Measurements from ENCODE around the gene CREBZF. TPM values are rescaled to one million over a fixed set of nuclear protein-coding genes. Genes with fewer than 3 reads are reported as not detected.

Gene CREBZF
- total RNA-seq, 2 donors from 2014 or later, result 35.4 to 44.6 TPM

GRCh38 chr11:85704967-85705366, 40.0 kb upstream of the CREBZF start:
- TF ChIP-seq CTCF (IDR thresholded peaks at IDR 0.05), result no peak
- DNase-seq, result no peak
- intact Hi-C loops (cut with DNase I), result no loop called here
- H3K9ac ChIP-seq (ENCODE audit: low read depth in 2 of 2, low read length in 2 of 2), result no peak overlapping the region
- H3K4me1 ChIP-seq, result no peaks in the 10 kb centered on the region
- H3K27me3 ChIP-seq, result no peaks in the 10 kb centered on the region
- H3K27ac ChIP-seq, result no peak overlapping the region
- no peak overlapping the region for H3K4me3 ChIP-seq
- H3K36me3 ChIP-seq, result no peaks in the 10 kb centered on the region
- no peaks in the 10 kb centered on the region for H3K9me3 ChIP-seq

GRCh38 chr11:85699957-85700741, 35.2 kb upstream of the CREBZF start:
- Histone ChIP-seq H3K36me3 (no peaks in the 10 kb centered on the region), H3K9ac (ENCODE audit: low read depth in 2 of 2, low read length in 2 of 2) (no peak overlapping the region), H3K4me1 (no peaks in the 10 kb centered on the region), H3K27ac (no peak overlapping the region), H3K4me3 (no peak overlapping the region), H3K27me3 (no peaks in the 10 kb centered on the region), H3K9me3 (no peaks in the 10 kb centered on the region)
- DNase-seq, result no peak
- intact Hi-C loops (cut with DNase I), result loop anchor here (10.0 kb wide), 1 partner anchor 155 kb away; the partner anchor contains the start of gene CCDC83
- TF ChIP-seq CTCF (IDR thresholded peaks at IDR 0.05), result no peak

- Histone ChIP-seq H3K36me3 (no peaks in the 10 kb centered on the region), H3K27me3 (no peaks in the 10 kb centered on the region), H3K4me3 (no peak overlapping the region), H3K9ac (ENCODE audit: low read depth in 2 of 2, low read length in 2 of 2) (no peak overlapping the region), H3K9me3 (no peaks in the 10 kb centered on the region), H3K4me1 (no peaks in the 10 kb centered on the region), H3K27ac (no peak overlapping the region)
- no peak for TF ChIP-seq CTCF (IDR thresholded peaks at IDR 0.05)
- no peak for DNase-seq
- intact Hi-C loops (cut with DNase I), result loop anchor here (10.0 kb wide), 1 partner anchor 157 kb away; the partner anchor contains the start of gene CCDC83
These were observed 33.3 kb upstream of the CREBZF start for GRCh38 chr11:85698195-85698594.

- DNase-seq, result no peak
- intact Hi-C loops (cut with DNase I), result loop anchor here (10.0 kb wide), 1 partner anchor 157 kb away; the partner anchor contains the start of gene CCDC83
- no peak for TF ChIP-seq CTCF (IDR thresholded peaks at IDR 0.05)
- Histone ChIP-seq H3K4me1 (no peaks in the 10 kb centered on the region), H3K9me3 (no peaks in the 10 kb centered on the region), H3K9ac (ENCODE audit: low read depth in 2 of 2, low read length in 2 of 2) (no peak overlapping the region), H3K27me3 (no peaks in the 10 kb centered on the region), H3K36me3 (no peaks in the 10 kb centered on the region), H3K27ac (no peak overlapping the region), H3K4me3 (no peak overlapping the region)
These were observed 32.8 kb upstream of the CREBZF start for GRCh38 chr11:85697747-85698146.

GRCh38 chr11:85695546-85695945, 30.6 kb upstream of the CREBZF start:
- H3K36me3 ChIP-seq, result no peaks in the 10 kb centered on the region
- no peak overlapping the region for H3K4me3 ChIP-seq
- H3K4me1 ChIP-seq, result no peaks in the 10 kb centered on the region
- no peak overlapping the region for H3K9ac ChIP-seq (ENCODE audit: low read depth in 2 of 2, low read length in 2 of 2)
- intact Hi-C loops (cut with DNase I), result loop anchor here (10.0 kb wide), 1 partner anchor 159 kb away; the partner anchor contains the start of gene CCDC83
- no peak for TF ChIP-seq CTCF (IDR thresholded peaks at IDR 0.05)
- no peak for DNase-seq
- H3K27me3 ChIP-seq, result no peaks in the 10 kb centered on the region
- no peak overlapping the region for H3K27ac ChIP-seq
- no peaks in the 10 kb centered on the region for H3K9me3 ChIP-seq
